ENCODE measurements around the gene IL18BP.

GRCh38 chr11:72039856-72040401 is 41.2 kb downstream of the IL18BP start:
- TF ChIP-seq CTCF (IDR thresholded peaks at IDR 0.05) (no peak), POLR2A (IDR thresholded peaks at IDR 0.05) (no peak), POLR2AphosphoS5 (IDR thresholded peaks at IDR 0.05) (peak; percentile 15)

Measured in prostate gland (tissue), 2 donors.